BJ (cell line): ENCODE measurements around the gene NELL2. TPM values are rescaled to one million over a fixed set of nuclear protein-coding genes. Genes with fewer than 3 reads are reported as not detected.

Experiments
- CTCF ChIA-PET: fragments of 350-600 bp; formaldehyde crosslinking; extraction: SDS; loops from one replicate; lab custom pipeline; 2021; ENCODE audit warnings: antibody characterized with exemption, inconsistent platforms; lab: Yijun Ruan, JAX
- POLR2A ChIA-PET: fragments of 300-600 bp; sonication (Branson Sonifier 250); formaldehyde crosslinking; extraction: SDS; loops from one replicate; lab custom pipeline; 2021; ENCODE audit warnings: antibody characterized with exemption; lab: Charles Lee
- DNase-seq: peaks from one replicate; pipeline ENCODE4 v3.0.0-alpha.2; 2011; ENCODE audit warnings: low read depth
- H3K27me3 ChIP-seq: 2 replicates; pipeline ENCODE4 v1.6.0; 2011; ENCODE audit warnings: low read length; ENCODE audit not compliant: control insufficient read depth, insufficient read depth
- H3K36me3 ChIP-seq: 2 replicates; pipeline ENCODE4 v1.5.1; 2011; ENCODE audit warnings: low read length; ENCODE audit not compliant: control insufficient read depth, insufficient read depth
- H3K4me3 ChIP-seq: 2 replicates; pipeline ENCODE4 v1.5.1; 2011; ENCODE audit warnings: low read depth, mild to moderate bottlenecking, control low read depth, low read length
- polyA plus RNA-seq: library from polyadenylated mRNA; depleted of rRNA; stranded (reverse); fragments of >200 nt; gene quantifications from 2 replicates; pipeline ENCODE4 v1.2.3, GENCODE V29; 2011
- TF ChIP-seq, protein P1 (sequence below): IDR thresholded peaks from 2 replicates; pipeline ENCODE4 v1.5.1; 2011; ENCODE audit warnings: low read depth, mild to moderate bottlenecking, control low read depth, inconsistent platforms, low read length, moderate library complexity; ENCODE audit not compliant: insufficient read depth

Gene NELL2
- polyA plus RNA-seq, 1 experiment = 0.23 TPM

DNA sequence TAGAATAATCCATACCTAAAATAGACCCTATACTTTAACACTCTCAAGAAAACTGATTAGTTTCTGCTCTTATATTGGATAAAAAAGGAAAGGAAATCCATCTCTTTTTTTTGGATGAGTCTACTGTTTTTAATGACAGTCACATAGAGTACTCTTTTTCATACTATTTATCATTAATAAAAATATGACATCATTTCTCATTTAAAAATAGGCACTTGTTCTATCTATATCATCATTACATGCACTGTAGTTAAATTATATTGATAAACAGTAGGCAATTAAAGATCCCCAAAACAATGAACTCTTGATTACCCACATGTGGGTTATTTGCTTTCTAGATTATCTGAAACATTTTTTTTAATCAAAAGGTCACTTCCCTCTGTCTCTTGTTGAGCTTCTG lies 338.8 kb downstream of the NELL2 start:
- POLR2A ChIA-PET = no interaction called here
- CTCF ChIA-PET = no interaction called here
- TF ChIP-seq, protein P1, sequence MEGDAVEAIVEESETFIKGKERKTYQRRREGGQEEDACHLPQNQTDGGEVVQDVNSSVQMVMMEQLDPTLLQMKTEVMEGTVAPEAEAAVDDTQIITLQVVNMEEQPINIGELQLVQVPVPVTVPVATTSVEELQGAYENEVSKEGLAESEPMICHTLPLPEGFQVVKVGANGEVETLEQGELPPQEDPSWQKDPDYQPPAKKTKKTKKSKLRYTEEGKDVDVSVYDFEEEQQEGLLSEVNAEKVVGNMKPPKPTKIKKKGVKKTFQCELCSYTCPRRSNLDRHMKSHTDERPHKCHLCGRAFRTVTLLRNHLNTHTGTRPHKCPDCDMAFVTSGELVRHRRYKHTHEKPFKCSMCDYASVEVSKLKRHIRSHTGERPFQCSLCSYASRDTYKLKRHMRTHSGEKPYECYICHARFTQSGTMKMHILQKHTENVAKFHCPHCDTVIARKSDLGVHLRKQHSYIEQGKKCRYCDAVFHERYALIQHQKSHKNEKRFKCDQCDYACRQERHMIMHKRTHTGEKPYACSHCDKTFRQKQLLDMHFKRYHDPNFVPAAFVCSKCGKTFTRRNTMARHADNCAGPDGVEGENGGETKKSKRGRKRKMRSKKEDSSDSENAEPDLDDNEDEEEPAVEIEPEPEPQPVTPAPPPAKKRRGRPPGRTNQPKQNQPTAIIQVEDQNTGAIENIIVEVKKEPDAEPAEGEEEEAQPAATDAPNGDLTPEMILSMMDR = no peak

DNA sequence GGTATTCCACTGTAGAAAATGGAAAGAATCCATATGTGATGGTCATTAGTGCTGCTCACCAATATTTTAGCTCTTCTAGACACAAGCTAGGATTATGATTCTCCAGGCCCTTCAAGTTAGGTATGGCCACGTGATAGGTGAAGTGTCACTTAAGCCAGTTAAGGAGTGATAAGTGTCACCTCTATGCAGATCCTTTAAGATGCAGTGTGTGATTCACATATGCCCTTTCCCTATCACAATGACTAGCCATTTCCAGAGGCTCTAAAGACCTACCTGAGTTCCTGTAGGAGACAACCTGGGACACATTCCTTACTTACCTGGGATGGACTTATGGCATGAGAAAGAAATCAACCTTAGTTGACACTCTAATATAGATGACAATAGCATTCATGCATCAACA lies 343.2 kb downstream of the NELL2 start:
- DNase-seq = no peak
- CTCF ChIA-PET = no interaction called here
- H3K27me3 ChIP-seq = no peaks in the 10 kb centered on the region
- no peak overlapping the region for H3K4me3 ChIP-seq
- no peaks in the 10 kb centered on the region for H3K36me3 ChIP-seq
- TF ChIP-seq, protein P1 = no peak
- POLR2A ChIA-PET = no interaction called here

More for the DNA sequence above, 338.8 kb downstream of the NELL2 start:
- Histone ChIP-seq H3K27me3 (no peaks in the 10 kb centered on the region), H3K4me3 (no peak overlapping the region), H3K36me3 (no peaks in the 10 kb centered on the region)
- DNase-seq = no peak

DNA sequence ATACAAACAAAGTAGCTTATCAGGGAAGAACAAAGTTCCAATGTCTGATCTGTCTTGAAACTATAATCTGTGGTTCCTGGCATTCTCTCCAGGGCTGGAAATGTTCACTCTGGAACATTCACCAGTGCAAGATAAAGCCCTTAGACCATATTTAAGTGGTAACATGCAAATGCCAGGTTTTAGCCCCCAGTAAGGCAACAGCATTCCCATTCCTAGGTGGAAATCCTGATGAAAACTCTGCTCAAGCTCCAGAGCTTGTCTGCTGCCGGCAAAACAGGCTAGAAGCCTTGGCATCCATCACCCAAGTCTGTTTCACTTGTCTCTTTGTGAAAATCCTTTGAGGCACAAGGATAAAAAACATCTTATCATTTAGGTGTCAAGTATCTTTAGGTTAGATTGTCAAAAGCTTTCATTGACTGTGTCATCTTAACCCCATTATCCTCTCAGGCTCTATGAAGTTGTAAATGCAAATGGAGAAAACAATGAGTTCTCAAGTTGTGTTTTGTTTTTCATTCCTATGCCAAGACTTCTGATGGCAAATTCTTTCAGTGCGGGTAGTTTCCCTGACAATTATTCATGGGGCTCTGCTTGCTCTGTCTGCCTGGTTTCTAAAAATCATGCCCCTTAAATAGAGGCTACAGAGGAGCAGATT lies 344.7 kb downstream of the NELL2 start:
- H3K27me3 ChIP-seq = no peaks in the 10 kb centered on the region
- H3K36me3 ChIP-seq = no peaks in the 10 kb centered on the region
- CTCF ChIA-PET = interaction anchor here (0.6 kb wide), 1 partner anchor 14 kb away, joined by 3 read pairs; no protein-coding TSS in a partner anchor
- no peak overlapping the region for H3K4me3 ChIP-seq
- DNase-seq = no peak
- POLR2A ChIA-PET = no interaction called here
- TF ChIP-seq, protein P1 = no peak

DNA sequence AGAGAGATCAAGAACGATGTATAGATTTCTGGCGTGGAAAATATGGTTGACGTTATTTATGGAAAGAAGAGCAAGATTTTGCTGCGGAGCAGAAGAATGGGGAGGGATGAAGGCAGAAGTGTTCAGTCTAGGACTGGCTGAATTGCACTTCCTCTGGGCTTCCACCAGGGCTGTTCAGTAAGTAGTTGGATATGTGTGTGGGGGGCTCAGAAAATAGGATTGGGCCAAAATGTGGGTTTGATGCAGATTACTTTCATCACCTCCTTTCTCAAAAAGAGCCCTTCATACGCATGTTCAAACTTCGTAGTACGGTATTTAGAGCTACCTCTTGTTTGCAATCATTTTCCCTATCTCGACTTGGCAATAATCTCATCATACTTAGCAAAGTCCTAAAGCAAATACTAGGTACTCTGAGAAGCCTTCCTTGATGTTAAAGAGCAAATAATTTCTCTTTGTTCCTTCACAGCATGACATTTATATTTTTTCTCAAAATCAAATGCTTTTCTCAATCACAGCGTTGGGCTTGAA lies 349.4 kb downstream of the NELL2 start:
- TF ChIP-seq, protein P1 = no peak
- POLR2A ChIA-PET = no interaction called here
- H3K4me3 ChIP-seq = no peak overlapping the region
- H3K36me3 ChIP-seq = no peaks in the 10 kb centered on the region
- DNase-seq = no peak
- CTCF ChIA-PET = no interaction called here
- H3K27me3 ChIP-seq = no peaks in the 10 kb centered on the region

DNA sequence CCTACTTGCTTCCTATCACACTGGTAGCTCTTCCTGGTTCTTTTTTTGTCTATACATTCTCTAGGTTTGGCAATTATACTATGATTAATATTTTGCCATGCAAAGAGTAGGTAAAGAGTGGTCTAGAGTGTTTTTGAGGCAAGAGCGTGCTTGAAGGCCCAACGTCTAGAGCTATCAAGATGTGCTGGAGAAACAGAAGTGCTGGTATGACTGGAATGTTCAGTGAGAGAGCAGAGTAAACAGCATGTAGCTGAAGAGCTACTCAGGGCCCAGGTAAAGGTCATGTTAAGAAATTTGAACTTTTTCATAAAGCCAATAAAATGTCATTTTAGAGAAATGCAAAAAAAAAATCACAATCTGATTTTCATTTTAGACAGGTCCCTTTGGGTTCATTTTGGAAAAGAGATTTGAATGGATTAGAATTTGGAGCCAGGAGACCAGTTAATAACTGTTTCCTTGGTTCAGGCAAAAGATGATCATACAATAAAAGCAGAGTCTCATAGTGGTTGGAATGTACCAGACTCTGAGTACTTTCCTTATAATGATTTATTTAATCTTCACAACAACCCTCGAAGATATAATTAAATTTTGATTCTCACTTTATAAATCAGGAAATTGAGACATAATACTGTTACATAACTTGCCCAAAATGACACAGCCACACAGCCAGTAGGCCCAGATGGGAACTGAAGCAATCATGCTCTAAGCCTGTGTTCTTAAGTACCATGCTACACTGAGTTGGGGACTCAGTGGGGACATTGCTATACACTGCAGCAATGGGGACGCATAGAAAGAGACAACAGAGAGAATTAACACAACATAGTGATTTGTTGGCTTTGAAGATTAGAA lies 350.1 kb downstream of the NELL2 start:
- CTCF ChIA-PET = no interaction called here
- TF ChIP-seq, protein P1 = no peak
- POLR2A ChIA-PET = interaction anchor here (0.6 kb wide), 1 partner anchor 822 kb away, joined by 4 read pairs; no protein-coding TSS in a partner anchor
- Histone ChIP-seq H3K36me3 (no peaks in the 10 kb centered on the region), H3K27me3 (no peaks in the 10 kb centered on the region), H3K4me3 (no peak overlapping the region)
- DNase-seq = no peak
